WTC11 (cell line): ENCODE measurements around the gene SGCG. TPM values are rescaled to one million over a fixed set of nuclear protein-coding genes. Genes with fewer than 3 reads are reported as not detected.

Experiments
- ATAC-seq: fragments of 200-7000 bp; cut with Tn5 transposase; 2 replicates; pipeline ENCODE4 v1.10.0; 2021; ENCODE audit warnings: mild to moderate bottlenecking, moderate library complexity
- CTCF ChIA-PET: fragments of 300-600 bp; sonication (Branson Sonifier 250); formaldehyde crosslinking; loops from one replicate; lab custom pipeline; 2021; ENCODE audit warnings: antibody characterized with exemption; lab: Charles Lee
- POLR2A ChIA-PET: fragments of 350-600 bp; sonication (Branson Sonifier 250); formaldehyde crosslinking; loops from one replicate; lab custom pipeline; 2021; ENCODE audit warnings: antibody characterized with exemption; lab: Charles Lee
- DNase-seq: peaks from one replicate; pipeline ENCODE4 v3.0.0; 2021; ENCODE audit warnings: low spot score
- H3K27ac Mint-ChIP-seq: 2 replicates; pipeline ENCODE4 v1.8.0; 2021; ENCODE audit warnings: mixed read lengths
- H3K27me3 Mint-ChIP-seq: 2 replicates; pipeline ENCODE4 v1.8.0; 2021; ENCODE audit warnings: low read depth, mild to moderate bottlenecking, moderate library complexity, mixed read lengths
- H3K36me3 Mint-ChIP-seq: 2 replicates; pipeline ENCODE4 v1.8.0; 2021; ENCODE audit warnings: mixed read lengths
- H3K4me1 Mint-ChIP-seq: 2 replicates; pipeline ENCODE4 v1.8.0; 2022; ENCODE audit warnings: mixed read lengths
- H3K4me3 Mint-ChIP-seq: 2 replicates; pipeline ENCODE4 v1.8.0; 2021; ENCODE audit warnings: mild to moderate bottlenecking, moderate library complexity, mixed read lengths
- H3K9me3 Mint-ChIP-seq: 2 replicates; pipeline ENCODE4 v1.8.0; 2021; ENCODE audit warnings: mixed read lengths
- ATF1 ChIP-seq: sonication (generic); formaldehyde crosslinking; IDR thresholded peaks from 2 replicates; pipeline ENCODE4 v1.8.1; 2023; ENCODE audit warnings: mild to moderate bottlenecking, moderate library complexity, missing genetic modification reagents
- CTCF ChIP-seq: fragments of 200-600 bp; IDR thresholded peaks from 2 replicates; pipeline ENCODE4 v1.8.0; 2022; ENCODE audit warnings: antibody characterized with exemption
- ELF4 ChIP-seq: sonication (generic); formaldehyde crosslinking; IDR thresholded peaks from 2 replicates; pipeline ENCODE4 v1.8.1; 2022; ENCODE audit warnings: low read depth, mild to moderate bottlenecking, moderate library complexity, missing genetic modification reagents
- EMX1 ChIP-seq: fragments of 250-450 bp; sonication (Bioruptor Pico); IDR thresholded peaks from 2 replicates; pipeline ENCODE4 v1.8.0; 2021; ENCODE audit warnings: mild to moderate bottlenecking
- ESRRA ChIP-seq: sonication (generic); formaldehyde crosslinking; IDR thresholded peaks from 2 replicates; pipeline ENCODE4 v1.8.1; 2022; ENCODE audit warnings: mild to moderate bottlenecking, missing genetic modification reagents, borderline replicate concordance
- HMGA2 ChIP-seq: fragments of 250-450 bp; sonication (Bioruptor Pico); IDR thresholded peaks from 2 replicates; pipeline ENCODE4 v1.4.0; 2021; ENCODE audit warnings: mild to moderate bottlenecking, moderate library complexity
- IRF2 ChIP-seq: sonication (generic); formaldehyde crosslinking; IDR thresholded peaks from 2 replicates; pipeline ENCODE4 v1.8.0; 2022; ENCODE audit warnings: low read depth, missing genetic modification reagents, borderline replicate concordance
- JAZF1 ChIP-seq: fragments of 250-450 bp; sonication (Bioruptor Pico); IDR thresholded peaks from 2 replicates; pipeline ENCODE4 v1.9.0; 2021; ENCODE audit warnings: moderate library complexity, mild to moderate bottlenecking, inconsistent platforms
- MYBL2 ChIP-seq: sonication (generic); formaldehyde crosslinking; IDR thresholded peaks from 2 replicates; pipeline ENCODE4 v1.8.1; 2023; ENCODE audit warnings: mild to moderate bottlenecking, moderate library complexity, missing genetic modification reagents
- NFATC4 ChIP-seq: fragments of 250-450 bp; sonication (Bioruptor Pico); IDR thresholded peaks from 2 replicates; pipeline ENCODE4 v1.9.0; 2021; ENCODE audit warnings: mild to moderate bottlenecking
- PREB ChIP-seq: sonication (generic); formaldehyde crosslinking; IDR thresholded peaks from 2 replicates; pipeline ENCODE4 v1.8.1; 2022; ENCODE audit warnings: mild to moderate bottlenecking, missing genetic modification reagents, moderate library complexity, borderline replicate concordance
- SP1 ChIP-seq: sonication (generic); formaldehyde crosslinking; conservative IDR thresholded peaks from 2 replicates; pipeline ENCODE4 v1.8.1; 2022; ENCODE audit warnings: missing genetic modification reagents
- TP53 ChIP-seq: sonication (generic); formaldehyde crosslinking; IDR thresholded peaks from 2 replicates; pipeline ENCODE4 v1.8.1; 2023; ENCODE audit warnings: mild to moderate bottlenecking, missing genetic modification reagents
- ZNF232 ChIP-seq: sonication (generic); formaldehyde crosslinking; IDR thresholded peaks from 2 replicates; pipeline ENCODE4 v1.8.0; 2022; ENCODE audit warnings: mild to moderate bottlenecking, missing genetic modification reagents
- ZNF263 ChIP-seq: sonication (generic); formaldehyde crosslinking; IDR thresholded peaks from 2 replicates; pipeline ENCODE4 v1.8.1; 2022; ENCODE audit warnings: low read depth, mild to moderate bottlenecking, moderate library complexity, missing genetic modification reagents
- ZNF423 ChIP-seq: fragments of 250-450 bp; sonication (Bioruptor Pico); IDR thresholded peaks from 2 replicates; pipeline ENCODE4 v2.1.2; 2022; ENCODE audit warnings: mild to moderate bottlenecking, moderate library complexity
- ZNF532 ChIP-seq: fragments of 250-450 bp; sonication (Bioruptor Pico); IDR thresholded peaks from 2 replicates; pipeline ENCODE4 v1.9.0; 2021; ENCODE audit warnings: mild to moderate bottlenecking, borderline replicate concordance
- total RNA-seq: library from RNA; stranded (reverse); gene quantifications from 3 replicates; pipeline ENCODE4 v1.2.3, GENCODE V29; 2021
- TF ChIP-seq, protein P1 (sequence below): sonication (generic); formaldehyde crosslinking; IDR thresholded peaks from 2 replicates; pipeline ENCODE4 v1.8.1; 2023; ENCODE audit warnings: mild to moderate bottlenecking, missing genetic modification reagents, borderline replicate concordance
- TF ChIP-seq, protein P2 (sequence below): sonication (generic); formaldehyde crosslinking; IDR thresholded peaks from 2 replicates; pipeline ENCODE4 v1.8.0; 2022; ENCODE audit warnings: mild to moderate bottlenecking, missing genetic modification reagents
- TF ChIP-seq, protein P3 (sequence below): fragments of 250-450 bp; sonication (Bioruptor Pico); IDR thresholded peaks from 2 replicates; pipeline ENCODE4 v2.1.2; 2022; ENCODE audit warnings: mild to moderate bottlenecking, moderate library complexity

Gene SGCG
- total RNA-seq, 1 experiment from 2014 or later = not detected

GRCh38 chr13:23289917-23290357, 109.2 kb downstream of the SGCG start:
- Mint-ChIP-seq H3K9me3 (peaks cover 10% of the 10 kb centered on the region), H3K27me3 (peaks cover under 1% of the 10 kb centered on the region; the same call in 1 of the 2 replicates), H3K4me3 (no peak overlapping the region), H3K27ac (no peak overlapping the region), H3K36me3 (0 out of 2 replicates have a peak, but pooled peaks cover 3% of the 10 kb centered on the region), H3K4me1 (no peaks in the 10 kb centered on the region)
- TF ChIP-seq EMX1 (CRISPR knock-in tag) (no peak), ESRRA (CRISPR knock-in tag) (no peak), ATF1 (CRISPR knock-in tag) (no peak), ZNF232 (CRISPR knock-in tag) (no peak), PREB (CRISPR knock-in tag) (no peak), ZNF423 (CRISPR knock-in tag) (no peak), MYBL2 (CRISPR knock-in tag) (no peak), IRF2 (no peak), JAZF1 (no peak), TP53 (CRISPR knock-in tag) (no peak)
- TF ChIP-seq, protein P1, sequence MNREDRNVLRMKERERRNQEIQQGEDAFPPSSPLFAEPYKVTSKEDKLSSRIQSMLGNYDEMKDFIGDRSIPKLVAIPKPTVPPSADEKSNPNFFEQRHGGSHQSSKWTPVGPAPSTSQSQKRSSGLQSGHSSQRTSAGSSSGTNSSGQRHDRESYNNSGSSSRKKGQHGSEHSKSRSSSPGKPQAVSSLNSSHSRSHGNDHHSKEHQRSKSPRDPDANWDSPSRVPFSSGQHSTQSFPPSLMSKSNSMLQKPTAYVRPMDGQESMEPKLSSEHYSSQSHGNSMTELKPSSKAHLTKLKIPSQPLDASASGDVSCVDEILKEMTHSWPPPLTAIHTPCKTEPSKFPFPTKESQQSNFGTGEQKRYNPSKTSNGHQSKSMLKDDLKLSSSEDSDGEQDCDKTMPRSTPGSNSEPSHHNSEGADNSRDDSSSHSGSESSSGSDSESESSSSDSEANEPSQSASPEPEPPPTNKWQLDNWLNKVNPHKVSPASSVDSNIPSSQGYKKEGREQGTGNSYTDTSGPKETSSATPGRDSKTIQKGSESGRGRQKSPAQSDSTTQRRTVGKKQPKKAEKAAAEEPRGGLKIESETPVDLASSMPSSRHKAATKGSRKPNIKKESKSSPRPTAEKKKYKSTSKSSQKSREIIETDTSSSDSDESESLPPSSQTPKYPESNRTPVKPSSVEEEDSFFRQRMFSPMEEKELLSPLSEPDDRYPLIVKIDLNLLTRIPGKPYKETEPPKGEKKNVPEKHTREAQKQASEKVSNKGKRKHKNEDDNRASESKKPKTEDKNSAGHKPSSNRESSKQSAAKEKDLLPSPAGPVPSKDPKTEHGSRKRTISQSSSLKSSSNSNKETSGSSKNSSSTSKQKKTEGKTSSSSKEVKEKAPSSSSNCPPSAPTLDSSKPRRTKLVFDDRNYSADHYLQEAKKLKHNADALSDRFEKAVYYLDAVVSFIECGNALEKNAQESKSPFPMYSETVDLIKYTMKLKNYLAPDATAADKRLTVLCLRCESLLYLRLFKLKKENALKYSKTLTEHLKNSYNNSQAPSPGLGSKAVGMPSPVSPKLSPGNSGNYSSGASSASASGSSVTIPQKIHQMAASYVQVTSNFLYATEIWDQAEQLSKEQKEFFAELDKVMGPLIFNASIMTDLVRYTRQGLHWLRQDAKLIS (CRISPR knock-in tag) = no peak
- TF ChIP-seq, protein P2, sequence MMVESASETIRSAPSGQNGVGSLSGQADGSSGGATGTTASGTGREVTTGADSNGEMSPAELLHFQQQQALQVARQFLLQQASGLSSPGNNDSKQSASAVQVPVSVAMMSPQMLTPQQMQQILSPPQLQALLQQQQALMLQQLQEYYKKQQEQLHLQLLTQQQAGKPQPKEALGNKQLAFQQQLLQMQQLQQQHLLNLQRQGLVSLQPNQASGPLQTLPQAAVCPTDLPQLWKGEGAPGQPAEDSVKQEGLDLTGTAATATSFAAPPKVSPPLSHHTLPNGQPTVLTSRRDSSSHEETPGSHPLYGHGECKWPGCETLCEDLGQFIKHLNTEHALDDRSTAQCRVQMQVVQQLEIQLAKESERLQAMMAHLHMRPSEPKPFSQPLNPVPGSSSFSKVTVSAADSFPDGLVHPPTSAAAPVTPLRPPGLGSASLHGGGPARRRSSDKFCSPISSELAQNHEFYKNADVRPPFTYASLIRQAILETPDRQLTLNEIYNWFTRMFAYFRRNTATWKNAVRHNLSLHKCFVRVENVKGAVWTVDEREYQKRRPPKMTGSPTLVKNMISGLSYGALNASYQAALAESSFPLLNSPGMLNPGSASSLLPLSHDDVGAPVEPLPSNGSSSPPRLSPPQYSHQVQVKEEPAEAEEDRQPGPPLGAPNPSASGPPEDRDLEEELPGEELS (CRISPR knock-in tag) = no peak
- POLR2A ChIA-PET = no interaction called here
- CTCF ChIA-PET = no interaction called here
- DNase-seq = no peak
- ATAC-seq = no peak

DNA sequence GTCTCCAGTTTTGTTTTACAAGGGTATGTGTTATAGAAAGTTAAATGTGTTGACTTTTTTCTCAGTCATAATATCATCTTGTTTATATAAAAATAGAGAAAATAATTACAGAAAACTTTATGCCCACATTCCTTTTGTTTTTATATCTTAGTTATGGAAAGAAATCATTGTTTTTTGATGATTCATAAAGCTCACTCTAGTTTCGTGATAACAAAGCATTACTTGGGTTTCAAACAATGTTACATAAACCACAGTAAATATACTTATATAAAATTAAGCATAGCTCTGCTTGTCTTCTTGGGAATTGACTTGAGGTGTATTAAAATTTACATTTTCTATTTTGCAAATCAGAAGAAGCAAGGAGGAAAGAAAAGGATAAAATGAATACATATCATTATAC, 111.8 kb downstream of the SGCG start:
- ChIA-PET POLR2A (no interaction called here), CTCF (no interaction called here)
- Mint-ChIP-seq H3K36me3 (peaks cover 6% of the 10 kb centered on the region), H3K9me3 (peaks cover 11% of the 10 kb centered on the region), H3K27me3 (no peaks in the 10 kb centered on the region), H3K27ac (no peak overlapping the region), H3K4me1 (no peaks in the 10 kb centered on the region), H3K4me3 (no peak overlapping the region)
- DNase-seq (no peak), ATAC-seq (no peak)
- TF ChIP-seq HMGA2 (no peak), SP1 (no peak), NFATC4 (CRISPR knock-in tag) (no peak), ZNF532 (no peak), ZNF263 (no peak), ELF4 (CRISPR knock-in tag) (no peak), CTCF (no peak)
- TF ChIP-seq, protein P3, sequence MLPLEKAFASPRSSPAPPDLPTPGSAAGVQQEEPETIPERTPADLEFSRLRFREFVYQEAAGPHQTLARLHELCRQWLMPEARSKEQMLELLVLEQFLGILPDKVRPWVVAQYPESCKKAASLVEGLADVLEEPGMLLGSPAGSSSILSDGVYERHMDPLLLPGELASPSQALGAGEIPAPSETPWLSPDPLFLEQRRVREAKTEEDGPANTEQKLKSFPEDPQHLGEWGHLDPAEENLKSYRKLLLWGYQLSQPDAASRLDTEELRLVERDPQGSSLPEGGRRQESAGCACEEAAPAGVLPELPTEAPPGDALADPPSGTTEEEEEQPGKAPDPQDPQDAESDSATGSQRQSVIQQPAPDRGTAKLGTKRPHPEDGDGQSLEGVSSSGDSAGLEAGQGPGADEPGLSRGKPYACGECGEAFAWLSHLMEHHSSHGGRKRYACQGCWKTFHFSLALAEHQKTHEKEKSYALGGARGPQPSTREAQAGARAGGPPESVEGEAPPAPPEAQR (CRISPR knock-in tag) = no peak
